HG03460 (cell line): Measurements from ENCODE around the gene PPP2R3C.
"Not testable (repeated sequence)": the region's sequence is repeated elsewhere in the genome, so short reads cannot be mapped to it uniquely, and the experiment has no call there.

Experiments used
- ATAC-seq: cut with Tn5 transposase; IDR thresholded peaks from one replicate; pipeline ENCODE4 v1.9.1; 2021; ENCODE audit not compliant: unreplicated experiment

Gene PPP2R3C

GRCh38 chr14:35121887-35122695 is at the start of gene PPP2R3C, which contains the start of gene PRORP:
PPP2R3C (minus strand) TSS chr14:35121990; CDS start chr14:35121959, 31 bp downstream.
PRORP (plus strand) TSS chr14:35122552; CDS start chr14:35123246, 694 bp downstream.
- peak; percentile 81 for ATAC-seq

- no peak for ATAC-seq
Observed at GRCh38 chr14:35167496-35167895, 45.7 kb upstream of the PPP2R3C start.

DNA sequence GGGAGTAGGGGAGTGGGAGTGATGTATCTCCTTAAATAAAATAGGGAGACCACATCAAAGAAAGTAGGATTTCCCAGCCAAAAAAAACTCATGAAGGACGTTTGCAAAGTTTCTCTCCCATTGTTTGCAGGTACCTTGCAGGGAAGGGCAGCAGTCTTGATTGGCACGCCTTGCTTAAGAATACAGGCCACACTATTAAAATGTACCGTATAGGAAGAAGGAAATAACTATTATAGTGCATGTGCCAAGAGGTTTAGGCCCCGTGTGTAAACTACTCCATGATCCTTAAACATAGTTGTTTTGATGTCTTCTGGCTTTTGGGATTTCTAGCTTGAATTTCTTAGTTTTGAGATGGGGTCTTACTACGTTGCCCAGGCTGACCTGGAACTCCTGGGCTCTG is 43.1 kb upstream of the PPP2R3C start:
- ATAC-seq: no peak

DNA sequence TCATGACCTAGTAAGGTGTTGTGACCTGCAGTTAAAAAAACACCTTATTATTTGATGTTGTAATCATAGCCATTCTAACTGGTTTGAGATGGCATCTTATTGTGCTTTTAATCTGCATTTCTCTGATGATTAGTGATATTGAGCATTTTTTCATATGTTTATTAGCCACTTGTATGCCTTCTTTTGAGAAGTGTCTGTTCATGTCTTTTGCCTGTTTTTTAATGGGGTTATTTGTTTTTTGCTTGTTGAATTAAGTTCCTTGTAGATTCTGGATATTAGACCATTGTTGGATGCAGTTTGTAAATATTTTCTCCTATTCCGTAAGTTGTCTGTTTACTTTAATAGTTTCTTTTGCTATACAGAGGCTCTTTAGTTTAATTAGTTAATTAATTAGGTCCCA is 41.6 kb upstream of the PPP2R3C start:
- ATAC-seq: no peak

DNA sequence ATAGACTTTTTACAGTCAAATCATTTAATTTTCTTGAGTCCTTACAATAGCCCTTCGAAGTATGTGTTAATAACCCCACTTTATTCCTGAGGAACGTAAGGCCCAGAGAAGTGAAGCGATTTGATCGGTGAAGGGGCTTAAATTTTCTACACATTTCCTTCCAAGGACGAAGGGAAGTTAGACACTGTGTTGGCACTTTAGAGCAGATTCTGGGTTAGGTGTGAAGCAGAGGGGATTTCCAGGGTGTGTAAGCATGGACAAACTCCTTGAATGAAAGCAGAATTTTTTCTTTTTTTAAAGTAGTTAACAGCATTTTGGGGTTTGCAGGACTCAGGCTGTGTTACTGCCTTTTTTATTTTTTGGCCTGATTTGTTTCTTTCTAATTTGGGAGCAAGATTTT is 39.4 kb upstream of the PPP2R3C start:
- no peak for ATAC-seq

DNA sequence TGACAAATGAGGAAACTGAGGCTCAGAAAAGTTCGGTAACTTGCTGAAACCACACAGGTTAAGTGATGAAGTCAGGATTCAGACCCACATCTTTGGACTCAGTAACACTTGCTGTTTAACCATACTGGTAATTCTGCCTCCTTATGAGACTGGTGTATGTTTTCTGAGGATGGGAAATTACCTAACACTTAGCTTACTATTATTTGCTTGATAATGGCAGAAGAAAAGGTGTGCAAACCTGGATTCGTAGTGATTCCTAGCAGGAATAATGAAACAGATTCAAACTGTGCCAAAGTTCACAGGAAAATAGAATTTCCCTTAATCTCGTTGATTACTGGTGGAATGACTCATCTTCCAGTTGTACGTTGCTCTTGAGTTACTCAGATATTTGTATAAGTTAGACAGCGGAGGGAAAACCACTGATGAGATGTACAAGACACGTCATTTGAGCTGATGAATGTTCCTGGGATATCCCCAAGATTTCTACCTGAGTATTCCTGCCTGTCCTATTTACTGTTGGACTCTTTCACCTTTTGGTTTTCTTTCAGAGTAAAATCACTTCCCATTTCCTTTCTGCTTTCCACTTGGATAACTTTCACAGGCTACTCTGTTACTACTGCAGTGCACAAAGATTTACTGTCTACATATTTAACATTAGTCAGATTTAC is 38.1 kb upstream of the PPP2R3C start:
- no peak for ATAC-seq

DNA sequence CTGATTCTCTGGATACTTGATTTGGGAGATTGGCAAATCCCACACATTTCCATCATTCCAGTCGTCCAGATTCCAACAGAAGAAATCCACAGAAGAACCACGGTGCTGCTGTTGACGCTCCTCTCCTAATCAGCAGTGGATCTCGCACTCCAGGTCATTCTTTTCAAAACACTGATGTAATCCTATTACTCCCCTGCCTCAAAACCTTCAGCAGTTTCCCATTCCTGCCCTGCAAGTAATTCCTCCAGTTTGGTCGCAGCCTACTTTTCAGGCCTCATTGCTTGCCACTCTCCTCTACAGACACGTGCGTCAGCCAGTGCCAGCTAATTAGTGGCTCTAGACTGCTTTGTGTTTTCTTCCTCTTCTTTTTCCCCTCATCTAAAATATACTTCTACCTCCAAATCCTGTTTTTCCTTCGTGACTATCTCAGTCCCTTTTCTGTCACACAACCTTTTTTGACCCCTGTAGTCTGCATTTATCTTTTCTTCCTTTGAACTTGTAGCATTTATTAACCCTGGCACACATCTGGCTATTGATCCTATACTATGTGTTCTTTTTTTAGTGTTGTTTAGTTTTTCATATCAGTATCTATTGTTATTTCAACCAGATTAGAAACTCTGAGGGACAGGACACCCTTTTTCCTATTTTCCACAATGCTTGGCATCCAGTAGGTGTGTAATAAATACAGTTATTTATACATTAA is 37.3 kb upstream of the PPP2R3C start:
- ATAC-seq: no peak

DNA sequence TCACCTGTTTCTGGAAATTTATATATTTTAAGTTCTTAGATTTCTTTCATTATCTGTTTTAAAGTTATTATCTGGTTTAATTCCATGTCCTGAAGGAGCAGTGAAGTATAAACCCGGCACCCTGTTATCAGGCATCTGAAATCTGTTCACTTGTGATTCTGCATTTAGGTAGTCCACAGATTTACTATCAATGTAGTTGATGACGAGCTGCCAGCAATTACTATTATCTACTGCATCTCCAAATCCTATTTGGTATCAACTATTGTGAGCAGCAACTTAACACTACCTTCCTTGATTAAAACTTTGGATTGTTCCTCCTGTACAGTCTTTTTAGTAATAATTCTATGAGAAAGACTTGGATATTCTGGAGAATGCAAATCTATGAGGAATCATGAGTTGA is 36.7 kb upstream of the PPP2R3C start:
- no peak for ATAC-seq

DNA sequence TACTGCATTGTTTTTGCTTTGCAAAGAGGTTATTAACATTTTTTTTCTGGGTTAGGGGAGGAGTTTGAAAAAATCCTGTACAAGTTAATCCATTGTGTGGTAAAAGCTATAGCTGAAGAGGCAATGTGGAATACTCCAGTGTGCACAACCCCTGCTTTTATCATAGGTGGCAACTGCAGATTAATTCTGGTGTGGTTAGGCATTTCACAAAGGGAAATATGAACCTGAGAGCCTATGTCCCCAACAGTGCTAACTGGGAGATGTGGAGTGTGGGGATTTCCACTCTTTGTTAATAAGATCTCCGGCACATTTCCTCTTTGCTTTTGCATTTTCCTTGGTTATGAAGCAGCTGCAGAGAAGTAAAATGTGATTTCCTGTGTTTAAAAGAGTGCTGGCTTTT is 34.2 kb upstream of the PPP2R3C start:
- no peak for ATAC-seq

DNA sequence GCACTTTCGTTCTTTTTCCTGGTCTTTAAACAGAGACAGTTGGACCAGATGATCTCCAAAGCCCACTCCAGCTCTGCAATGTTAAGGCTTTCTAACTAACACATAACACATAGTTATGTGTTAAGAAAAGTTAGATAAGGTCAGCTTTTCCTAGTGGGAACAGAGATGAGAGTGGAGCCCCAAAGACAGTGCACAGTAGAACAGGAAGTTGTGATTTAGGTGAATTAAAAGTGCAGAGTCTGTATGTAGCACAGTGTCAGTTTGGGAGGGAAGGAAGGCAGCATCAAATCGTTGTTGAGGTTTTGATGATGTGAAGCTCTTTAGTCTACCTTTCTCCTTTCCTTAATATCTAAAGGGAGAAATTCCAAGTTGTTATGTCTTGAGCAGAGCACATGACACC is 32.2 kb upstream of the PPP2R3C start:
- ATAC-seq: no peak

DNA sequence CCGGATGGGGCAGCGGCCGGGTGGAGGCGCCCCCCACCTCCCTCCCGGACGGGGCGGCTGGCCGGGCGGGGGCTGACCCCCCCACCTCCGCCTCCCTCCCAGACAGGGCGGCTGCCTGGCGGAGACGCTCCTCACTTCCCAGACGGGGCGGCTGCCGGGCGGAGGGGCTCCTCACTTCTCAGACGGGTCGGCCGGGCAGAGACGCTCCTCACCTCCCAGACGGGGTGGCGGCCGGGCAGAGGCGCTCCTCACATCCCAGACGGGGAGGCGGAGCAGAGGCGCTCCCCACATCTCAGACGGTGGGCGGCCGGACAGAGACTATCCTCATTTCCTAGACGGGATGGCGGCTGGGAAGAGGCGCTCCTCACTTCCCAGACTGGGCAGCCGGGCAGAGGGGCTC is 30.7 kb upstream of the PPP2R3C start:
- not testable (repeated sequence) for ATAC-seq

DNA sequence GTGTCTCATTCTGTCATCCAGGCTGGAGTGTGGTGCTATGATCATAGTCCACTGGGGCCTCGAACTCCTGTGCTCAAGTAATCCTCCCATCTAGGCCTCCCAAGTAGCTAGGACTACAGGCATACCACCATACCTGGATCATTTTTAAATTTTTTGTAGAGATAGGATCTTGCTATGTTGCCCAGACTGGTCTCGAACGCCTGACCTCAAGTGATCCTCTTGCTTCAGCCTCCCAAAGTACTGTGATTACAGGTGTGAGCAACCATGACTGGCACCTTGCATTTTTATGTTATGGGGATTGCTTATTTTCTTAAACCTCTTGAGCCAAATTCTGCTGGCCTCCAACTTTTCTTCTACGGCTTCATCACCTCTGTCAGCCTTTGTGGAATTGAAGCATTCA is 27.4 kb upstream of the PPP2R3C start:
- ATAC-seq: no peak

GRCh38 chr14:35147711-35148110 is 25.9 kb upstream of the PPP2R3C start:
- no peak for ATAC-seq

- no peak for ATAC-seq
Observed at GRCh38 chr14:35147186-35147585, 25.4 kb upstream of the PPP2R3C start.

- ATAC-seq: no peak
Observed at GRCh38 chr14:35146711-35147149, 24.9 kb upstream of the PPP2R3C start.

DNA sequence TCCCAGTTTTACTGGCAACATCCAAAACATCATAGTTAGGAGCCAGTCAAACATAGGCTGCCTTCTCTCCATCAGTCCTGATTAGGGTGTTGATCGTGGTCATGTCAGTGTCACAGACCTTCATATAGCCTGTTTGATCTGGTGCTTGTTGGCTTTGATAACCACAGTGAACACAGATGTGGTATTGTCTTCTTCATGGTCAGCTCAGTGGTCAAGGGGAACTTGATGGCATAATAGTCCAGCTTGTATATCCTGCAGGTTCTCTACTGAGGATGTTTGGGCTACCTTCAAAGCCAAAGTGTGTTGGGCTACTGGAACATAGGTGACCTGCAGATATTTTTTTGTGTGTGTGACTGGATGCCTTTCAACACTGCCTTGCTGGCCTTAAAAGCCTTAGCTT is 22.2 kb upstream of the PPP2R3C start:
- no peak for ATAC-seq

DNA sequence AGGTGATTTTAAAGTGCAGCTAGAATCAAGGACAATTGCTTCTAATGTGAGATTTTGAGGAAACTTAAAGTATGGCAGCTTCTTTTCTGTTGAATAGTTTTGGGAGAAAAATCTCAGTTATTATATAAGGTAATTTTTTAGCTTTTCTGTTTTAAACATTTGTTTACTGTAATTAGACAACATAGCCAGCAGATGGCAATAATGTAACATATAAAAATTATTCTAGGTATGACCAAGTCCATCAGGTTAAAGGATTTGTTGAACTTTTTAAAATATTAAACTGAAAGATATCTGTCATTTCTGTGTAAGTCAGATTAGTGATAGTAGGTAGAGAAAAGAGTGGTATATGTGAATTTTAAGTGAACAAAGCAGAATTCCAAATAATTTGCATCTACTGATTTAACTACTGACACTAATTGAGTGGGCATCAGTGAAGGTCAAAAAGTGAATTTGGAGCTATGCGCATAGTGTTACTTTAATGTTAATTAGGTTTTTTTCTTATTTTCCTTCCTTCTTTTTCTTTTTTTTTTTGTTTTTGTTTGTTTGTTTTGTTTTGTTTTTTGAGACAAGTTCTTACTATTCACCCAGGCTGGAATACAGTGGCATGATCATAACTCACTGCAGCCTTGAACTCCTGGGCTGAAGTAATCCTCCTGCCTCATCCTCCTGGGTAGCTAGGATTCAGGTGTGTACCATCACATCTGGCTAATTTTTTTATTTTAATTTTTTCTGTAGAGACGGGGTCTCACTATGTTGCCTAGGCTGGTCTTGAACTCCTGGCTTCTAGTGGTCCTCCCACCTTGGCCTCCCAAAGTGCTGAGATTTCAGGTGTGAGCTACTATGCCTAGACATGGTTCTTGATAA is 19.2 kb upstream of the PPP2R3C start:
- ATAC-seq: no peak

- no peak for ATAC-seq
Observed at GRCh38 chr14:35138585-35138984, 16.8 kb upstream of the PPP2R3C start.

DNA sequence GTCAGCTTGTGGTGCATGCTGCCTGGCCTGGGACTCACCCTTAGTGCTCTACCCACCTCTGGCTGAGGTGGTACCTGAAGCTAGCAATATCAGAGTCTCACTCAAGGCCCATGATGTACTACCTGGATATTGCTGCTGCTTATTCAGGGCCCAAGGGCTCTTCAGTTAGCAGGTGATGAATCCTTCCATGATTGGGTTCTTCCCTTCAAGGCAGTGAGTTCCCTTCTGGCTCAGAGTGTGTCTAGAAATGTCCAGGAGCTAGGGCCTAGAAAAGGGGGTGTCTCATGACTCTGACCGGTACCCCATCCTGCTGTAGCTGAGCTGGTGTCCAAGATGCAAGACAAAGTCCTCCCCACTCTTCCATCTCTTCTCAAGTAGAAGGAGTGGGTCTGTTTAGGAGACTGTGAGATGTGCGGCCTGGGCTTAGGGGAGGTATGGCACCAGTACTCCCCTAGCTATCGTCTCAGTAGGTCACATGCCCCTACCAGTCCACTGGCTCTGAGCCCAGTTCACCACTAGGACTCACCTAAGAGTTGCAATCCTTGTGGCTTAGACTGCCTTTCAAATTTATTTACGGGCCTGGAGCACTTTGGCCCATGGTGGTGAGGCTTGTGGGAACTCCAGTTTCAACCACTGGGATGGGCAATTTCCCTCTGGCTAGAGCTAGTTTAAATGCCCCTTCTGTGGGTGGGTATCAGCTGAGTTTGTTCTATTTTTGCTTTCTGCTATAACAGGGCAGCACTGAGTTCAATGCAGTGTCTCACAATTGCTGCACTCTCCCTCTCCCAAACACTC is 12.7 kb upstream of the PPP2R3C start:
- ATAC-seq: no peak
